GM19035 (cell line): ENCODE results near the gene PFDN2.
"Not testable (repeated sequence)": the region's sequence is repeated elsewhere in the genome, so short reads cannot be mapped to it uniquely, and the experiment has no call there.

Experiments used
- ATAC-seq: cut with Tn5 transposase; IDR thresholded peaks from one replicate; pipeline ENCODE4 v1.9.1; 2021; ENCODE audit not compliant: unreplicated experiment

The PFDN2 gene

GRCh38 chr1:161082996-161083747, 34.7 kb downstream of the PFDN2 start:
- no peak for ATAC-seq

DNA sequence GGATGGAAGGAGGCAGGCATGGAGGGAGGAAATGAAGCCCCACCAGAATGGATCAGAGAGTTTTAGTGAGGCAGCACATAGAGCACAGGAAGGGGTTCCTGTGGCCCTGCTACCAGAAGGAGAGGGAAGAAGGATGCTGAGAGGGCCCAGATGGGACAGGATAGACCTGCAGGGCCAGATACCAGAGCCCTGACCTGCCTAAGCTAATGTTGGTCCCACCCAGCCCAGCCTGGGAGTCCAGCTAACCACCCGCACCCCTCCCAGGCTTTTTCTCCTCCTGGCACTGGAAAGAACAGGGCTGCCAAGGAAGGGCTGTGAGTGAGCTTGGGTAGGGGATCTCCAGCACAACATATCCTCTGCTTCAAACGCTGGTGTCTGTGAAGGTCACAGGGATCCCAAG, 35.4 kb downstream of the PFDN2 start:
- no peak for ATAC-seq

DNA sequence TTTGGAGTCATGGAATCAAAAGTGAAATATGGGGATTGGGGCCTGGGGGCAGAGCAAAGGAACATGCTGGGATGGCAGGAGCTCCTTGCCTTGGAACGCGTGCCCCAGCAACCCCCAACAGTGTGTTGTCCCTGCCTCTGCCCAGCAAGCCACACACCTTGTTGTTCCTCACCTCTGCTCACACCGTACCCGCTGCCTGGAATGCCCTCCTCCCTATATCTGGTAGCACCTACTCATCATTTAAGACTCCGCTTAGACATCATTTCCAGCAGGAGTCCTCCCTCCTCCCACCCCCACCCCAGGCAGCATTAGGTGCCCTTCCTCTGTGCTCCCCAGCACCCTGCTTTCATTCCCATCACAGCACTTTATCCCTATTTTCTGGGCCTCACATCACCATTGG, 36.3 kb downstream of the PFDN2 start:
- no peak for ATAC-seq

GRCh38 chr1:161080441-161081405, 37.1 kb downstream of the PFDN2 start:
- no peak for ATAC-seq

DNA sequence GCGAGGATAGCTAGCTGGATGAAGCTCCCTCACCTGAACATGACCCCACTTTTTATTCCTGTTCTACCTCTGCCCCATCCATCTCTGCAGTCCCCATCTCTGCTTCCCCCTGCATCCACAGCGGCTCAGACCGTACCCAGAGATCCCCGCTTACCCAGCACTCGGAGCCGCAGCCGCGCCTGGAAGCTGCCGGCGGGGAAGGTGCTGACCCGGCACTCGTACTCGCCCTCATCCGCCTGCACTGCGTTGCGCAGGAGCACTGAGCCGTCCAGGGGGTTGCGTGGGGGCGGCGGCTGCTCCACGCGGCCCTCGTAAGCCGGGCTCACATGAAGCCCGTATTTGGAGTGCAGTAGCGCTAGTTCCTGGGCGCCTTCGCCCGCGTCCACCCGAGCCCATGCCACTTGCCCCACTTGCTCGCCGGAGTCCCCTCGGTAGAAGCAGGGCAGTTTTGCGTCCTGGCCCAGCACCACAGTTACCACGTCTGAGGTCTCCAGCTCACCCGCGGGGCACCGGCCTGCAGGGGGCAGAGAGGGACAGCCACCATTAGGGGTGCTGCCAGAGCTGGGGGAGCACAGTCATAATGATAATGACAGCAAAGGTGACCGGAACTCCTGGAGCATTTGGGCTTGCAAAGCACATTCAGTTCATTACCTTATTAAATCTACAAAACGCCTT, 38.3 kb downstream of the PFDN2 start:
- ATAC-seq, result no peak

DNA sequence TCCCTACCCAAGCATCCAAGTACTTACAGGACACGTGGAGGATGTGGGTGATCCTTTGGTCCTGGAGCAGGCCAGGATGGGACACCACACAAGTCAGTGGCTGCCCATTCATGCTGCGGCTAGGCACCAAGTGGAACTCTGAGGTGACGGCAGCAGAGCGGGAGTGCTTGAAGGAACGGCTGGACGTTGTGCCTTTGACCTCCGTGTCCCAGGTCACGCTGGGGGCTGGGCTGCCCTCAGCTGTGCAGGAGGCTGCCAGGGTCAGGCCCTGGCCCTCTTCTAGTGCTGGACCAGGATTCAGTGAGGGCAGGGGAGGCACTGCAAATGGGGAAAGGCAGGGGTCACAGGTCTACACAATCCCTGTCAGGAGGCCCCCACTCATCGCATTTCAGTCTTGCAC, 40.4 kb downstream of the PFDN2 start:
- ATAC-seq, result no peak

DNA sequence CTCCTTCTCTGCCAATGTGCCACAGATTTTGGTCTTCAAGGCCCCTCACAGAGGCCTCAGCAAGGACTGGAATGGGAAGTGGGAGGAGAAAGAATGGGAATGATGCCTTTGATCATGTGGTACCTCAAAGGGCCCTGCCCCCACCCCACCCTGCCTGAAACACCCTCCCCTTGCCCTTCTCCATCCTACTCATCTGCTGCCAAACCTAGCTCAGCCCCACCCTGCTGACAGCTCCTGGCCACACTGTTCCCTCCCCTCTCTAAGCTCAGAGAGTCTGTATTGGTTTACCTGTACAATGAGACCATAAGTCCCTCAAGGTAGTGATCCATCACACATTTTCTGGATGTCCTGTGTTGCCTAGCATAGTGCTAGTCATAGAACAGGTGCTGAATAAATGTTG, 41.4 kb downstream of the PFDN2 start:
- no peak for ATAC-seq

- ATAC-seq, result no peak
Observed at GRCh38 chr1:161074676-161075368, 43.0 kb downstream of the PFDN2 start.

- ATAC-seq, result no peak
Observed at GRCh38 chr1:161073474-161074121, 44.2 kb downstream of the PFDN2 start.

DNA sequence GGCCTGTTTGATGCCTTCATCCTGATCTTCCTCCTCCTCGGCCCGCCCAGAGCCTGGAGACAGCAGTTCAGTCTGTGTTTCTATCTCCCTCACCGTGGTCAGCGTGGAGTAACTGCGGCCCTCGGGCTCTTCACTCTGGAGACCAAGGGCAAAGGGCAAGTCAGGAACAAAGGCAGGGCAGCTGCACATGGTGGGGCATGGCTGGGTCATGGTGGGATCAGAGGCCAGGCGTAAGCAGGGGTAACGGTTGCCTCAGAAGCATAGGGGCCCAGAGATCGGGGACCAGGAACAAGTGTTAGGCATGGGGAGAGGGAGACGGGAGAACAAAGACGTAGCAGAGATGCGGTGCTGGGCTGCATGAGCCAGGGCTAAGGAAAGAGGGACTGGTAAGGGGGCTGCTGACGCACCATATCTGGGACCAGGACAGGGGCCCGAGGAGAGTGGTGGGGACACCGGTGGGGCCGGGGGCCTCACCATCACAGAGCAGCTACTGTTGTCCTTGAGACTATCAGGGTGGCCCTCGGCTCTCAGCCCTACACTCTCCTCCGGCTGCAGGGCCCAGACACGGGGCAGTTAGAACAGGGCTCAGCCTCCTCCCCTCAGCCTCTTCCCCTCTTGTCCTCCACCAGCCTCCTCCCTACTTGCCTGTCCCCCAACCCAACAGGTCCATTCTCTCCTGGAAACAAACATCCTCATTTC, 44.9 kb downstream of the PFDN2 start:
- ATAC-seq, result no peak

- no peak for ATAC-seq
Observed at GRCh38 chr1:161071886-161072371, 45.9 kb downstream of the PFDN2 start.

DNA sequence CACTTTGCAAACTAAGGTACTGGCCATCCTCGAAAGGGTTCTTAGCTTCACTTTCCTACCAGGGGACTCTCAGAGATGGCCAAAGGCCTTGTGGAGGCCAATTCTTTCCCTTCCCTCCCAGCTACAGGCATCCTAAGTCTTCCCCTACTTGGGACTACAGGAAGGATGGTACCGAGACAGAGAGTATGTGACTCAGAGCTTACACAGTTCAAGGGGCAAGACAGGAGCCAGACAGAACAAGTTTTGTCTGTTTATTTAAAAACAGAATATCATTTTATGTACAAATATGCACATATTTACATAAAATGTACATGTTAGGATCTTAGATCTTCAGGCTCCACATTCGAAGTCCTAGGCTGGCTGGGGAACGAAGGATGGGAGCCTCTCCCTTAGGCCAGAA, 47.1 kb downstream of the PFDN2 start:
- ATAC-seq, result no peak

DNA sequence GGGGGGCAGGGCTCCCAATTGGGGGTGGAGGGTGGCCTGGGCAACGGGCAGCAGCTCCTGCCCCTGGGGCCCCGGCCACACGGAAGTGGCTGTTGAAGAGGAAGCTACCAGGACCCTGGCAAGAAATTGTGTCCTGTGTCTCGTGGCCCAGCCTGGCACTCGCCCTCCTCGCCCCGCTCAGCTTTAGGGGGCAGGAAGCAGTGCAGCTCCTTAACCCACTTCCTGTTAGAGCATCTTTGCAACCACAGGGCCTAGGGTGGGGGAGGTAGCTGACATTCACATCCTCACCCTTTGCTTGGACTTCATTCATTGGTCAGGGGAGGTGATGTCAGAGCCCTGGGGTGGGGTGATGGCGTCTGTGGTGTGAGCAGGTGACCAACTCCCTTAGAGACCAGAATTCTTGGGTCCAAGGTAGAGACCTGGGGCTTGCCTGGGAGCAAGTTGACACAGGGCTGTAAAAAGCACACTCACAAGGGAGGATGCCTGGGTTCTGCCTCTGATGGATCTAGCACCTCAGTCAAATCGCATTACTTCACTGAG, 48.0 kb downstream of the PFDN2 start, which contains the start of gene ARHGAP30:
Gene ARHGAP30, minus strand, starts transcription at position 161 of the 540 bp plus-strand sequence. CDS start 267 bp downstream, outside the sequence.
- ATAC-seq, result peak; percentile 87

DNA sequence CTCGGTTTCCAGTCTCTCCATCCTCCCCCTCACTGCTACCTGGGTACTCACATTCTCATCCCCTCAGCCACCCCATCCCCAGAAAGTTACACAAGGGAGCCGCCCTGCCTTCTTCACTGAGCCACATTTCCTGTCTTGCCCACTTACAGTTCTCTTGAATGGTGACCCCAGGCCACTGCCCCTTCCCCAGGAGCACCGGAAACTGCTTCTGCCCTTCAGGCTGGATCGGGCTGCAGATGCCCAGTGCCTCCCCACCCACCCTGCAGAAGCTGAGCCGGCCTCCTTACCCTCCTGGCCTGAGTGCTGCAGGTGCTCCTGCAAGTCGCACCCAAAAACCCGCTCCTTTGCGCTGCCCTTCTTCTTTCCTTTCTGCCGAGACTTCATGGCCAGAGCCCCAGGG, 48.6 kb downstream of the PFDN2 start:
- no peak for ATAC-seq

- ATAC-seq, result peak; percentile 52
Observed at GRCh38 chr1:161068306-161069234, 49.3 kb downstream of the PFDN2 start.

DNA sequence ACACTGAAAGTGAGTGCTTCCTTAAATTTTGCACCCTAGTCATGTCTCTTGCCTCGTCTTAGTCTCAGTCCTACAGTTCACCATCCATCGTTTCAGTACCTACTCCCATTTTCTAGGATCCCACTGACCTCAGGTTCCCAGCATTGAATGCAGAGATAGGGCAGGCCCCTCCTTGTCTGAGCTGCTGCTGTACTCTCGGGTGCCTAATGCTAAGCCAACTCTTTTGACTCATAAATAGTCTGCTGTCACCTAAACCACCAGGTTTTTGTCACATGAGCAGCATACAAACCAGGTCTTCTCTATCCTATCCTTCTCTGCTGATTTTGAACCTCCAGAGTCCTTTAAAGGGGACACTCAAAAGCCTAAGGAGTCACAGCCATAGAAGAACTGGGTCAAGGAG, 51.1 kb downstream of the PFDN2 start:
- ATAC-seq, result no peak

GRCh38 chr1:161065681-161066080, 52.2 kb downstream of the PFDN2 start:
- not testable (repeated sequence) for ATAC-seq

GRCh38 chr1:161063936-161064335, 53.9 kb downstream of the PFDN2 start:
- ATAC-seq, result not testable (repeated sequence)
